ENCODE measurements around the gene RBBP5. TPM values are rescaled to one million over a fixed set of nuclear protein-coding genes. Genes with fewer than 3 reads are reported as not detected.

The RBBP5 gene
- total RNA-seq, 4 donors from 2014 or later: 12.8 to 21.5 (median 19.0) TPM

DNA sequence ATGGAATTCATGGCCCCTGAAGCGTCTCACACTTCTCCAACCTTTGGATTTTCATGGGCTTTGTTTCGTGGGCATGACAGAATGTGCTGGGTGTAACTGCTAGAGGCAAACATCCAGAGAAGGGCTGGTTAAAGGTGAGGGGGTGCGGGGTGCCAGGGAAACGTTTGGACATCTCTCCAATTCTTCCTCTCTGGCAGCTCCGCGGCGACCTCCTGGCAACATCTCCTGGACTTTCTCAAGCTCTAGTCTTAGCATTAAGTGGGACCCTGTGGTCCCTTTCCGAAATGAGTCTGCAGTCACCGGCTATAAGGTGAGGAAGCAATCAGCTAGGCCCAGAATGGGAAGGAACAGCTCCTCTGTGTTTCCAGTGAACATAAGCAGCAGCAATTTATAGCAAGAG is 49.5 kb downstream of the RBBP5 start:
- DNase-seq (ENCODE audit: low spot score in 2 of 2): peak in 1 of 2 donors; percentile 38
- peaks cover 24% of the 10 kb centered on the region for H3K4me1 ChIP-seq
- TF ChIP-seq EP300 (IDR thresholded peaks at IDR 0.05): no peak
- TF ChIP-seq, protein P1, sequence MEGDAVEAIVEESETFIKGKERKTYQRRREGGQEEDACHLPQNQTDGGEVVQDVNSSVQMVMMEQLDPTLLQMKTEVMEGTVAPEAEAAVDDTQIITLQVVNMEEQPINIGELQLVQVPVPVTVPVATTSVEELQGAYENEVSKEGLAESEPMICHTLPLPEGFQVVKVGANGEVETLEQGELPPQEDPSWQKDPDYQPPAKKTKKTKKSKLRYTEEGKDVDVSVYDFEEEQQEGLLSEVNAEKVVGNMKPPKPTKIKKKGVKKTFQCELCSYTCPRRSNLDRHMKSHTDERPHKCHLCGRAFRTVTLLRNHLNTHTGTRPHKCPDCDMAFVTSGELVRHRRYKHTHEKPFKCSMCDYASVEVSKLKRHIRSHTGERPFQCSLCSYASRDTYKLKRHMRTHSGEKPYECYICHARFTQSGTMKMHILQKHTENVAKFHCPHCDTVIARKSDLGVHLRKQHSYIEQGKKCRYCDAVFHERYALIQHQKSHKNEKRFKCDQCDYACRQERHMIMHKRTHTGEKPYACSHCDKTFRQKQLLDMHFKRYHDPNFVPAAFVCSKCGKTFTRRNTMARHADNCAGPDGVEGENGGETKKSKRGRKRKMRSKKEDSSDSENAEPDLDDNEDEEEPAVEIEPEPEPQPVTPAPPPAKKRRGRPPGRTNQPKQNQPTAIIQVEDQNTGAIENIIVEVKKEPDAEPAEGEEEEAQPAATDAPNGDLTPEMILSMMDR (IDR thresholded peaks at IDR 0.05): no peak
- no peak for TF ChIP-seq POLR2AphosphoS5 (IDR thresholded peaks at IDR 0.05)
- no peak for TF ChIP-seq POLR2A (IDR thresholded peaks at IDR 0.05)
- no peaks in the 10 kb centered on the region for H3K9me3 ChIP-seq
- no peaks in the 10 kb centered on the region for H3K27me3 ChIP-seq
- H3K27ac ChIP-seq: peak overlapping the region; percentile 3
- 81% methylated on average over 9 of the region's 9 CpGs for WGBS
- H3K4me3 ChIP-seq: no peak overlapping the region
- H3K36me3 ChIP-seq: no peaks in the 10 kb centered on the region

DNA sequence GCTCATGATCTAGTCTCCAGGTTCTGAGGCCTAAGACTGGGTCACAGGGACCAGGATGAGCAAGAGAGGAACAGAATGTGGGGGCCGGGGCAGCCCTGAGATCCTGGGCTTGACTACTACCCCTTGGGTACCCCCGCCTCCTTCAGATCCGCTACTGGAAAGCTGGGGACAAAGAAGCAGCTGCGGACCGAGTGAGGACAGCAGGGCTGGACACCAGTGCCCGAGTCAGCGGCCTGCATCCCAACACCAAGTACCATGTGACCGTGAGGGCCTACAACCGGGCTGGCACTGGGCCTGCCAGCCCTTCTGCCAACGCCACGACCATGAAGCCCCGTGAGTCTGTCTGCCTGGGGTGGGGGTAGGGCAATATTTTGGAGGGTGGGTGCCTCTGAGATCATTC is 50.0 kb downstream of the RBBP5 start:
- TF ChIP-seq, protein P1 (IDR thresholded peaks at IDR 0.05): no peak
- TF ChIP-seq POLR2A (IDR thresholded peaks at IDR 0.05) (no peak), POLR2AphosphoS5 (IDR thresholded peaks at IDR 0.05) (no peak), EP300 (IDR thresholded peaks at IDR 0.05) (no peak)
- peaks cover 20% of the 10 kb centered on the region for H3K4me1 ChIP-seq
- no peak overlapping the region for H3K27ac ChIP-seq
- no peaks in the 10 kb centered on the region for H3K36me3 ChIP-seq
- peak in 1 of 2 donors; percentile 48 for DNase-seq (ENCODE audit: low spot score in 2 of 2)
- no peaks in the 10 kb centered on the region for H3K9me3 ChIP-seq
- no peaks in the 10 kb centered on the region for H3K27me3 ChIP-seq
- 93% methylated on average over 6 of the region's 12 CpGs for WGBS
- H3K4me3 ChIP-seq: no peak overlapping the region

DNA sequence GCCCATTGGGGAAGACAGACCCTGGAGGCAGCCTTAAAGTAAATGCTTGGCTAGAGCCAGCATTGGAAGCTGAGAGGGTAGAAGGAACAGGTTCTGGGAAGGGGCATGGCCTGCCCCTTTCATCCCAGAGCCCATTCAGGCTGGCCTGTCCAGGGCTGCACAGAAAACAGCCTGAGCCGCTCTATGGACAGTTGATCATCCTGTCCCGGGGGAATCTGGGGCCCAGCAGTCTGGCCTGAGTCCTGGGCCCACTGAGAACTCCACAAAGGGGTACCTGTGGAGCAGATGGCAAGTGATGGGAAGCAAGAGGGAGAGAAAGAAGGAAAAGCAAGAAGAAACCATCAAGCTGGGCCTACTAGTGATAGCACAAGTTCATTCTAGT is 50.8 kb downstream of the RBBP5 start:
- H3K4me1 ChIP-seq: peaks cover 13% of the 10 kb centered on the region

DNA sequence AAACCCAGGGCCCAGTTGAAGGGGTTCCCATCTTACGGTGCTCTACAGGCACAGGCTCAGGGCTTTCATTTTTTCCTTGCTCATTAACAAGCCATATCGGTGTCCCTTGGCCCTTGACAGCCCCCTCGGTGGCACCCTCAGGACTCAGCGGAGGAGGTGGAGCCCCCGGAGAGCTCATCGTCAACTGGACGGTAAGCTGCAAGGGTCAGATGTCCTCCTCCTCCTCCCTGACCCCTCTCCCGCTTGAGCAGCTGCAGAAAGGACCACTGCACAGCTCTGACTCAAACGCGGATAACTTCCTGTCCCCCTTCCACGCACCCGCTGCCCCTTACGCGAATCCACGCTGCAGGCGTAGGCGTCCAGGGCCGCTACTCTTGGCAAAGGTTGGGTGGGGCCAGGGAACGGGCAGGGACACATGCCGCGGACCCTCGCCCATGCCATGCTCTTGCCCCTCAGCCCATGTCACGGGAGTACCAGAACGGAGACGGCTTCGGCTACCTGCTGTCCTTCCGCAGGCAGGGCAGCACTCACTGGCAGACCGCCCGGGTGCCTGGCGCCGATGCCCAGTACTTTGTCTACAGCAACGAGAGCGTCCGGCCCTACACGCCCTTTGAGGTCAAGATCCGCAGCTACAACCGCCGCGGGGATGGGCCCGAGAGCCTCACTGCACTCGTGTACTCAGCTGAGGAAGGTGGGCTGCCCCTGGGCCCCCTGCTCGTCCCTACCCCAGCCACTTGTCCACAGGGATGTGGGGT is 52.2 kb downstream of the RBBP5 start:
- Histone ChIP-seq H3K4me3 (no peak overlapping the region), H3K4me1 (peaks cover 13% of the 10 kb centered on the region), H3K36me3 (no peaks in the 10 kb centered on the region), H3K27ac (no peak overlapping the region), H3K27me3 (no peaks in the 10 kb centered on the region), H3K9me3 (no peaks in the 10 kb centered on the region)
- peak; percentile 63 to 78 for DNase-seq (ENCODE audit: low spot score in 2 of 2)
- TF ChIP-seq EP300 (IDR thresholded peaks at IDR 0.05): no peak
- TF ChIP-seq POLR2AphosphoS5 (IDR thresholded peaks at IDR 0.05): no peak
- TF ChIP-seq POLR2A (IDR thresholded peaks at IDR 0.05): no peak
- TF ChIP-seq, protein P1 (IDR thresholded peaks at IDR 0.05): no peak
- WGBS: 85% methylated on average over 26 of the region's 42 CpGs

More for the DNA sequence above, 50.8 kb downstream of the RBBP5 start:
- Histone ChIP-seq H3K9me3 (no peaks in the 10 kb centered on the region), H3K27ac (no peak overlapping the region), H3K4me3 (no peak overlapping the region), H3K36me3 (no peaks in the 10 kb centered on the region), H3K27me3 (no peaks in the 10 kb centered on the region)
- 100% methylated on average over 2 of the region's 2 CpGs for WGBS
- no peak for TF ChIP-seq POLR2A (IDR thresholded peaks at IDR 0.05)
- no peak for TF ChIP-seq POLR2AphosphoS5 (IDR thresholded peaks at IDR 0.05)
- no peak for TF ChIP-seq EP300 (IDR thresholded peaks at IDR 0.05)
- TF ChIP-seq, protein P1 (IDR thresholded peaks at IDR 0.05): no peak
- DNase-seq (ENCODE audit: low spot score in 2 of 2): no peak

DNA sequence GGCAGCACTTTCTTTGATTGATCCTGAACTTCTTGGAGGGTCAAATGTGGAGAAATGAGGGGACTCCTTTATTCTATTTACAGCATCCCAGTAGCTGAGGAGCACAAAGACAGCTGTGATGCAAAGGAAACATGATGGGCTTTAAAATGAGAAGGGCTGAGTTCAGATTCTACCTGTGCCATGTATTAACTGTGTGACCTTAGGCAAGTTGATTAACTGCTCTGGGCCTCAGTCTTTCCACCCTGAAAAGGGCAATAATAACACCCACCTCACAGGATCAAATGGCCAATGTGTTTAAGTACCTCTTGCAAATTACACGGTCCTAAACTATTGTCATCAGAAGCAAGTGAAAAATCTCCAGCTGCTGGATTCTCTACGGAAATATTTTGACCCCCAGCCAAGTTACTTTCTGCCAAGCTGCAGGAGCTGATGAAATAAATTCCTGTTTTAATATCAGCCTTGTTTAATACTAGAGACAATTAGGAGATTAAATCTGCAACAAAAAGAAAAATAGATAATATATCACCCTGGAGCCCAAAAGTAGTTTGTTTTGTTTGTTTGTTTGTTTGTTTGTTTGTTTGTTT is 53.2 kb downstream of the RBBP5 start:
- H3K36me3 ChIP-seq: no peaks in the 10 kb centered on the region
- H3K4me3 ChIP-seq: no peak overlapping the region
- no peaks in the 10 kb centered on the region for H3K27me3 ChIP-seq
- no peaks in the 10 kb centered on the region for H3K9me3 ChIP-seq
- peaks cover 6% of the 10 kb centered on the region for H3K4me1 ChIP-seq
- H3K27ac ChIP-seq: no peak overlapping the region
- DNase-seq (ENCODE audit: low spot score in 2 of 2): no peak
- no peak for TF ChIP-seq POLR2AphosphoS5 (IDR thresholded peaks at IDR 0.05)
- no peak for TF ChIP-seq EP300 (IDR thresholded peaks at IDR 0.05)
- TF ChIP-seq, protein P1 (IDR thresholded peaks at IDR 0.05): no peak
- no peak for TF ChIP-seq POLR2A (IDR thresholded peaks at IDR 0.05)
- 11% methylated on average over 2 of the region's 2 CpGs for WGBS
